ENCODE results near the gene EIF4EBP3.

EIF4EBP3 gene

GRCh38 chr5:140555747-140556312 lies 8.4 kb downstream of the EIF4EBP3 start:
- DNase-seq, result no peak
- intact Hi-C loops (cut with DNase I), result no loop called here

GRCh38 chr5:140556438-140556837 lies 9.0 kb downstream of the EIF4EBP3 start:
- intact Hi-C loops (cut with DNase I), result no loop called here
- DNase-seq, result no peak

GRCh38 chr5:140557136-140557805 lies 9.8 kb downstream of the EIF4EBP3 start, which contains the start of gene SRA1:
Gene SRA1, minus strand, starts transcription at chr5:140557473. Its CDS starts 21 bp downstream, at chr5:140557452.
- peak; percentile 93 to 99 (median 96) for DNase-seq
- intact Hi-C loops (cut with DNase I), result no loop called here

- intact Hi-C loops (cut with DNase I), result no loop called here
- no peak for DNase-seq
Measured at GRCh38 chr5:140557965-140558364, 10.5 kb downstream of the EIF4EBP3 start.

- no peak for DNase-seq
Measured at GRCh38 chr5:140558542-140558941, 11.1 kb downstream of the EIF4EBP3 start.

GRCh38 chr5:140560227-140560626 lies 12.8 kb downstream of the EIF4EBP3 start:
- no peak for DNase-seq
- intact Hi-C loops (cut with DNase I), result no loop called here

More at GRCh38 chr5:140558542-140558941, 11.1 kb downstream of the EIF4EBP3 start:
- intact Hi-C loops (cut with DNase I), result no loop called here

GRCh38 chr5:140561753-140562523 lies 14.5 kb downstream of the EIF4EBP3 start:
- DNase-seq, result no peak
- intact Hi-C loops (cut with DNase I), result no loop called here

- peak in 2 of 10 donors; percentile 71 to 85 for DNase-seq
- intact Hi-C loops (cut with DNase I), result no loop called here
Measured at GRCh38 chr5:140563596-140563995, 16.1 kb downstream of the EIF4EBP3 start.

- DNase-seq, result peak; percentile 95 to 100 (median 97)
- intact Hi-C loops (cut with DNase I), result loop anchor here (2.0 kb wide), 1 partner anchor 74 kb away; the partner anchor contains the start of gene TMCO6
Measured at GRCh38 chr5:140564196-140565023, 16.9 kb downstream of the EIF4EBP3 start, which contains the start of the genes APBB3 and SLC35A4. Gene APBB3, minus strand, starts transcription at chr5:140564598. Its CDS starts 353 bp downstream, at chr5:140564245. Gene SLC35A4, plus strand, starts transcription at chr5:140564828. Its CDS starts 2,342 bp downstream, at chr5:140567170.

GRCh38 chr5:140565024-140565779 lies 17.7 kb downstream of the EIF4EBP3 start:
- no peak for DNase-seq
- intact Hi-C loops (cut with DNase I), result loop anchor here (2.0 kb wide), 1 partner anchor 74 kb away; the partner anchor contains the start of gene TMCO6

- no peak for DNase-seq
- intact Hi-C loops (cut with DNase I), result loop anchor here (2.0 kb wide), 1 partner anchor 73 kb away; the partner anchor contains the start of gene TMCO6
Measured at GRCh38 chr5:140565780-140566095, 18.3 kb downstream of the EIF4EBP3 start.

- intact Hi-C loops (cut with DNase I), result no loop called here
Measured at GRCh38 chr5:140566665-140567064, 19.2 kb downstream of the EIF4EBP3 start.

GRCh38 chr5:140567136-140567818 lies 19.8 kb downstream of the EIF4EBP3 start:
- DNase-seq, result peak in 1 of 10 donors; percentile 13
- intact Hi-C loops (cut with DNase I), result no loop called here

More at GRCh38 chr5:140566665-140567064, 19.2 kb downstream of the EIF4EBP3 start:
- DNase-seq, result no peak

GRCh38 chr5:140567871-140568270 lies 20.4 kb downstream of the EIF4EBP3 start:
- intact Hi-C loops (cut with DNase I), result no loop called here
- DNase-seq, result no peak

GRCh38 chr5:140568443-140569063 lies 21.1 kb downstream of the EIF4EBP3 start:
- intact Hi-C loops (cut with DNase I), result no loop called here
- DNase-seq, result no peak

- intact Hi-C loops (cut with DNase I), result no loop called here
- DNase-seq, result no peak
Measured at GRCh38 chr5:140569197-140569596, 21.7 kb downstream of the EIF4EBP3 start.

- DNase-seq, result no peak
- intact Hi-C loops (cut with DNase I), result no loop called here
Measured at GRCh38 chr5:140570058-140570457, 22.6 kb downstream of the EIF4EBP3 start.

GRCh38 chr5:140570488-140570887 lies 23.0 kb downstream of the EIF4EBP3 start:
- intact Hi-C loops (cut with DNase I), result no loop called here
- no peak for DNase-seq
